ENCODE measurements around the gene NAA60. TPM values are rescaled to one million over a fixed set of nuclear protein-coding genes. Genes with fewer than 3 reads are reported as not detected.
A peak's percentile ranks its signal among the peaks of the same experiment; 100 is the strongest.

Gene NAA60
- total RNA-seq (2014; rRNA removed; shearing (Covaris generic)) (32.4 and 42.6 TPM in 2 replicates), polyA plus RNA-seq (2016; fragmentation: Nextera tagmentation; extraction: Ambion mirVana) (36.5 and 40.3 TPM in 2 replicates)
- long read RNA-seq, transcript NAA60-229 (7 exons, 2,531 nt): major isoform, 6 of 20 reads
- long read RNA-seq, partial matches to known transcripts: 10 of 20 reads
- long read RNA-seq, other reads (novel, unspliced or antisense): 2 of 20 reads

DNA sequence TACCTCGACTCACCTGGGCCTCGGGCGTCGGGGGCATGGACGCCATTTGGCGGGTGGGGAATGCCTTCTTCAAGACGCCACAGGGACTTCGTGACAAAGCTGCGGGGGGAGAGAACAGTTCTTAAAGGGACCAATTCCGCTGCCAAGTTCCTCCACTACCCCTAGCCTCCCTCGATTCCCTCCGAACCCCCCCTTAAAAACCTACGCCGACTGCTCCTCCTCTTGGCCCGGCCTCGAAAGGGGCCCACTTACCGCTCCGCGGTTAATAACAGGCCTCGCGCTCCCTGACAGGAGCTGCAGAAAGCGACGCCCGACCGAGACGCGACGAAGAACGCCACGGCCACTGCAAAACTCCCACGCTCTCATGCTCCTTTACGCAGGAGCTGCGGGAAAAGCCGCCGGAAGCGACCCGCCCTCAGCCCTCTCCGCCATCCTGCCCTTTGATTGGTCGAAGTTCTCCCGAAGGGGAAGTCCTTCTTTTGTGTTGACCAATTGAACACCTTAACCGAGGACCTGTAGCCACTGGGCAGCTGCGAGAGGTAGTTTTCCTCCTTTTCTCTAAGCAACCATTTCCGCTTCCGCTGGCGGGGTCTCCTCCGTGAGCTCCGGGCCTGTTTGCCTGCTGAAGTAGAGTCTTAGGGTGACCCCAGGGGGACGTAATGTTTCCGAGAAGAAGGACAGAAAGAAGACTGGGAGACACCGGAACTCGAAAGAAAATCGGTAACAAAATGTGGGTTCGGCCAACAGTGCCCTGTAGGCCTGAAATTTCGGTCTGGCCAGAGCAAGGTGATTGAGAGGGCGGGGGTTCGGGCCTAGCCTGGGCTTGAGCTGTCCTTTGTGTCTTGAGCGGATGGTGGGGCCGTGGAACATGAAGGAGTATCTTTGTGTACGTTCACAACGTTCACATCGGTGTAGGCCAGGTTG, at the start of gene NAA60, which contains the start of gene ZNF597:
TSS of gene NAA60 (plus strand) at position 573 of the 924 bp plus-strand sequence. CDS start 32,548 bp downstream, outside the sequence.
TSS of gene ZNF597 (minus strand) at position 397 of the 924 bp plus-strand sequence. CDS start at position 46, 351 bp downstream.
- no peaks in the 10 kb centered on the region for H4K20me1 ChIP-seq (replicated peaks; ENCODE audit: insufficient read depth)
- H3F3A ChIP-seq (replicated peaks; ENCODE audit: low read depth): no peaks in the 10 kb centered on the region
- Mint-ChIP-seq H3K36me3 (ENCODE audit: low read depth) (peaks cover 38% of the 10 kb centered on the region), H3K9me3 (peaks cover 21% of the 10 kb centered on the region), H3K27ac (peak within 1 kb of the TSS; percentile 91), H3K4me3 (peak within 1 kb of the TSS; percentile 93), H3K4me1 (no peaks in the 10 kb centered on the region), H3K27me3 (ENCODE audit: insufficient read depth, low read depth, poor library complexity) (peaks cover 10% of the 10 kb centered on the region)
- H2AFZ ChIP-seq: peak within 1 kb of the TSS; percentile 15; the same call in 1 of the 2 replicates
- H3K4me1 ChIP-seq (ENCODE audit: insufficient read depth): no peaks in the 10 kb centered on the region; the same call in 1 of the 2 replicates
- H3K27me3 ChIP-seq (ENCODE audit: insufficient read depth): no peaks in the 10 kb centered on the region
- peak; percentile 98 for ATAC-seq
- peak within 1 kb of the TSS; percentile 91 for H3K4me2 ChIP-seq
- peak within 1 kb of the TSS; percentile 30; the same call in 1 of the 2 replicates for H3K27ac ChIP-seq (ENCODE audit: low read depth)
- TF ChIP-seq, protein P1, sequence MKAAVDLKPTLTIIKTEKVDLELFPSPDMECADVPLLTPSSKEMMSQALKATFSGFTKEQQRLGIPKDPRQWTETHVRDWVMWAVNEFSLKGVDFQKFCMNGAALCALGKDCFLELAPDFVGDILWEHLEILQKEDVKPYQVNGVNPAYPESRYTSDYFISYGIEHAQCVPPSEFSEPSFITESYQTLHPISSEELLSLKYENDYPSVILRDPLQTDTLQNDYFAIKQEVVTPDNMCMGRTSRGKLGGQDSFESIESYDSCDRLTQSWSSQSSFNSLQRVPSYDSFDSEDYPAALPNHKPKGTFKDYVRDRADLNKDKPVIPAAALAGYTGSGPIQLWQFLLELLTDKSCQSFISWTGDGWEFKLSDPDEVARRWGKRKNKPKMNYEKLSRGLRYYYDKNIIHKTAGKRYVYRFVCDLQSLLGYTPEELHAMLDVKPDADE (IDR thresholded peaks at IDR 0.05): 0 out of 2 replicates have a peak, but pooled peaks have one; percentile 61
- TF ChIP-seq NANOG (IDR thresholded peaks at IDR 0.05; ENCODE audit: borderline replicate concordance): no peak
- TF ChIP-seq POLR2AphosphoS5 (IDR thresholded peaks at IDR 0.05; ENCODE audit: low read depth): peak; percentile 45
- H3K4me3 ChIP-seq: peak within 1 kb of the TSS; percentile 51
- no peaks in the 10 kb centered on the region for H3K9me2 ChIP-seq (ENCODE audit: insufficient read depth)
- peaks cover 41% of the 10 kb centered on the region for H3K79me2 ChIP-seq (replicated peaks; ENCODE audit: insufficient read depth)
- peak; percentile 94 for DNase-seq (ENCODE audit: low spot score)
- no peaks in the 10 kb centered on the region; the same call in 1 of the 2 replicates for H3K36me3 ChIP-seq (ENCODE audit: insufficient read depth)

DNA sequence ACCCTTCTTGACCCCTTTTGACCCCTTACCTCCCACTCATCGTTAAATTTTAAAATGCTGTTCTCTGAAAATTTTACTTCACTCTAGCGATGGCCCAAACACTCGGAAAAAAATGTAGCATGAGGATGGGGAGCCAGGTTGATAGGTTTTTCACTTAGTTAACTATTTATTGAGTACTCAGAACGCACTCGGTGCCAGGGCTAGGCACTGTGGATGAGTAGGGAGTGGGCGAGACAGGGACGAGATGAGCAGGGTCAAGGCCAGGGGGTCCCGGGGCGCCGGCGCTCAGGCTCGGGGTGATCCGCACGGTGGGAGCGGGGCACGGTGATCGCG, 43.1 kb upstream of the NAA60 start:
- no peak for ATAC-seq
- H4K20me1 ChIP-seq (replicated peaks; ENCODE audit: insufficient read depth): no peaks in the 10 kb centered on the region; the same call in 1 of the 2 replicates
- H3K27ac ChIP-seq (ENCODE audit: low read depth): peak overlapping the region; percentile 87
- peak overlapping the region; percentile 89 for H3K4me3 ChIP-seq
- H3K27me3 ChIP-seq (ENCODE audit: insufficient read depth): no peaks in the 10 kb centered on the region
- peaks cover 4% of the 10 kb centered on the region; the same call in 1 of the 2 replicates for H3F3A ChIP-seq (replicated peaks; ENCODE audit: low read depth)
- peaks cover 13% of the 10 kb centered on the region for H3K27me3 Mint-ChIP-seq (ENCODE audit: insufficient read depth, low read depth, poor library complexity)
- DNase-seq (ENCODE audit: low spot score): no peak
- H3K9me3 Mint-ChIP-seq: peaks cover 29% of the 10 kb centered on the region
- H3K4me2 ChIP-seq: peak overlapping the region; percentile 89
- peak overlapping the region; percentile 98 for H3K4me3 Mint-ChIP-seq
- H3K4me1 Mint-ChIP-seq: peaks cover 7% of the 10 kb centered on the region
- peaks cover 4% of the 10 kb centered on the region; the same call in 1 of the 2 replicates for H3K9me2 ChIP-seq (ENCODE audit: insufficient read depth)
- H3K36me3 ChIP-seq (ENCODE audit: insufficient read depth): peaks cover 11% of the 10 kb centered on the region
- peaks cover 45% of the 10 kb centered on the region for H3K79me2 ChIP-seq (replicated peaks; ENCODE audit: insufficient read depth)
- H3K4me1 ChIP-seq (ENCODE audit: insufficient read depth): no peaks in the 10 kb centered on the region; the same call in 1 of the 2 replicates
- H2AFZ ChIP-seq: peak overlapping the region; percentile 85
- H3K27ac Mint-ChIP-seq: peak overlapping the region; percentile 87
- H3K36me3 Mint-ChIP-seq (ENCODE audit: low read depth): peaks cover 66% of the 10 kb centered on the region
- TF ChIP-seq EZH2 (IDR thresholded peaks at IDR 0.05; ENCODE audit: low read depth, unreplicated experiment) (no peak), EZH2phosphoT487 (IDR thresholded peaks at IDR 0.05; ENCODE audit: unreplicated experiment) (no peak), STAT1 (IDR thresholded peaks at IDR 0.05; ENCODE audit: unreplicated experiment) (no peak), ZNF114 (CRISPR knock-in tag; IDR thresholded peaks at IDR 0.05) (no peak), CREB1 (CRISPR knock-in tag; IDR thresholded peaks at IDR 0.05; ENCODE audit: low read depth) (no peak), NANOG (IDR thresholded peaks at IDR 0.05; ENCODE audit: borderline replicate concordance) (no peak)
- TF ChIP-seq, protein P1 (IDR thresholded peaks at IDR 0.05): no peak
- TF ChIP-seq, protein P2, sequence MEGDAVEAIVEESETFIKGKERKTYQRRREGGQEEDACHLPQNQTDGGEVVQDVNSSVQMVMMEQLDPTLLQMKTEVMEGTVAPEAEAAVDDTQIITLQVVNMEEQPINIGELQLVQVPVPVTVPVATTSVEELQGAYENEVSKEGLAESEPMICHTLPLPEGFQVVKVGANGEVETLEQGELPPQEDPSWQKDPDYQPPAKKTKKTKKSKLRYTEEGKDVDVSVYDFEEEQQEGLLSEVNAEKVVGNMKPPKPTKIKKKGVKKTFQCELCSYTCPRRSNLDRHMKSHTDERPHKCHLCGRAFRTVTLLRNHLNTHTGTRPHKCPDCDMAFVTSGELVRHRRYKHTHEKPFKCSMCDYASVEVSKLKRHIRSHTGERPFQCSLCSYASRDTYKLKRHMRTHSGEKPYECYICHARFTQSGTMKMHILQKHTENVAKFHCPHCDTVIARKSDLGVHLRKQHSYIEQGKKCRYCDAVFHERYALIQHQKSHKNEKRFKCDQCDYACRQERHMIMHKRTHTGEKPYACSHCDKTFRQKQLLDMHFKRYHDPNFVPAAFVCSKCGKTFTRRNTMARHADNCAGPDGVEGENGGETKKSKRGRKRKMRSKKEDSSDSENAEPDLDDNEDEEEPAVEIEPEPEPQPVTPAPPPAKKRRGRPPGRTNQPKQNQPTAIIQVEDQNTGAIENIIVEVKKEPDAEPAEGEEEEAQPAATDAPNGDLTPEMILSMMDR (conservative IDR thresholded peaks at IDR 0.05; ENCODE audit: low read depth in 2 of 2): no peak

Measured in GM23338 (cell line).